Naive thymus-derived CD4-positive, alpha-beta T cell (primary cell): ENCODE measurements around the gene PNLDC1. TPM values are rescaled to one million over a fixed set of nuclear protein-coding genes. Genes with fewer than 3 reads are reported as not detected.
A peak's percentile ranks its signal among the peaks of the same experiment; 100 is the strongest.

ENCODE experiments used
- ATAC-seq: fragments of 150-1000 bp; cut with Tn5 transposase; 2 replicates; pipeline ENCODE4 v1.10.0; 2021; ENCODE audit warnings: mild to moderate bottlenecking, moderate library complexity
- CTCF ChIA-PET: fragments of 350-600 bp; sonication (Branson Sonifier 250); formaldehyde crosslinking; loops from one replicate; lab custom pipeline; 2021; ENCODE audit warnings: antibody characterized with exemption; lab: Charles Lee
- POLR2A ChIA-PET: fragments of 350-600 bp; sonication (Branson Sonifier 250); formaldehyde crosslinking; loops from one replicate; lab custom pipeline; 2021; ENCODE audit warnings: antibody characterized with exemption, inconsistent platforms; lab: Charles Lee
- DNase-seq, 9 donors: peaks; one replicate each; pipeline versions ENCODE4 v3.0.0 to v3.0.0-alpha.2; 2020 to 2022; ENCODE audit warnings: mixed read lengths in 1 of 9
- H3K27ac ChIP-seq: one replicate; pipeline ENCODE4 v1.7.0; 2013; ENCODE audit warnings: mild to moderate bottlenecking, low read depth, low read length, moderate library complexity
- H3K27me3 ChIP-seq, 2 donors: one replicate each; pipeline ENCODE4 v1.7.0; 2013; ENCODE audit warnings: low read length in 2 of 2, mild to moderate bottlenecking in 2 of 2, moderate library complexity in 2 of 2; ENCODE audit not compliant: control insufficient read depth in 2 of 2, insufficient read depth in 2 of 2
- H3K36me3 ChIP-seq, 3 experiments: 1 replicate in 2 of 3; 2 replicates in 1 of 3; pipeline ENCODE4 v1.7.0; 2013; ENCODE audit warnings: low read length in 3 of 3, mild to moderate bottlenecking in 3 of 3, moderate library complexity in 1 of 3; ENCODE audit not compliant: insufficient read depth in 3 of 3, control insufficient read depth in 2 of 3
- H3K4me1 ChIP-seq, 2 donors: one replicate each; pipeline ENCODE4 v1.7.0; 2013; ENCODE audit warnings: low read length in 2 of 2, mild to moderate bottlenecking in 2 of 2, moderate library complexity in 1 of 2; ENCODE audit not compliant: control insufficient read depth in 2 of 2, insufficient read depth in 2 of 2
- H3K4me3 ChIP-seq: 2 replicates; pipeline ENCODE4 v1.7.0; 2013; ENCODE audit warnings: mild to moderate bottlenecking, low read length
- H3K9me3 ChIP-seq, 3 experiments: 1 replicate in 2 of 3; 2 replicates in 1 of 3; pipeline ENCODE4 v1.7.0; 2013; ENCODE audit warnings: low read length in 3 of 3; ENCODE audit not compliant: control insufficient read depth in 2 of 3
- H3K27ac Mint-ChIP-seq, 9 donors: one replicate each; pipeline ENCODE4 v1.8.0; 2020 to 2022; ENCODE audit warnings: mixed read lengths in 9 of 9, mild to moderate bottlenecking in 8 of 9, moderate library complexity in 5 of 9, inconsistent platforms in 2 of 9
- H3K27me3 Mint-ChIP-seq, 5 donors: one replicate each; pipeline ENCODE4 v1.8.0; 2021 to 2022; ENCODE audit warnings: mixed read lengths in 5 of 5, mild to moderate bottlenecking in 1 of 5
- H3K36me3 Mint-ChIP-seq, 5 donors: one replicate each; pipeline ENCODE4 v1.8.0; 2020 to 2022; ENCODE audit warnings: mixed read lengths in 5 of 5, mild to moderate bottlenecking in 3 of 5, inconsistent platforms in 1 of 5
- H3K4me1 Mint-ChIP-seq, 7 donors: one replicate each; pipeline ENCODE4 v1.8.0; 2020 to 2022; ENCODE audit warnings: mixed read lengths in 7 of 7, mild to moderate bottlenecking in 3 of 7, inconsistent platforms in 1 of 7
- H3K4me3 Mint-ChIP-seq, 10 donors: one replicate each; pipeline ENCODE4 v1.8.0; 2020 to 2022; ENCODE audit warnings: mild to moderate bottlenecking in 10 of 10, mixed read lengths in 10 of 10, moderate library complexity in 6 of 10, inconsistent platforms in 2 of 10
- H3K9me3 Mint-ChIP-seq, 11 donors: one replicate each; pipeline ENCODE4 v1.8.0; 2020 to 2022; ENCODE audit warnings: mixed read lengths in 11 of 11, mild to moderate bottlenecking in 4 of 11, inconsistent platforms in 1 of 11, moderate library complexity in 1 of 11
- intact Hi-C, 2 donors: fragments of 100-400 bp; cut with micrococcal nuclease; formaldehyde crosslinking; loops; one replicate each; pipeline ENCODE4 v1.15.1; 2023
- polyA plus RNA-seq, 2 donors: library from polyadenylated mRNA; unstranded; fragments of 300-500 nt; fragmentation: Illumina TruSeq; gene quantifications; one replicate each; pipeline ENCODE4 v1.2.3, GENCODE V29; 2021
- total RNA-seq, 6 experiments: library from RNA in 5 of 6; stranded (reverse) in 5 of 6; gene quantifications; 1 replicate in 5 of 6; 2 replicates in 1 of 6; pipeline ENCODE4 v1.2.3 and lab custom pipeline; 2021 to 2026

PNLDC1 gene
- total and polyA plus RNA-seq, 7 experiments from 2014 or later, result 0.73 to 1.4 (median 0.97) TPM; not detected in 4

GRCh38 chr6:159777240-159777904, 22.7 kb upstream of the PNLDC1 start:
- no peak overlapping the region for H3K4me3 ChIP-seq
- H3K27me3 Mint-ChIP-seq, result no peaks in the 10 kb centered on the region
- H3K36me3 Mint-ChIP-seq, result peaks cover 10 to 54% (median 29%) of the 10 kb centered on the region in 5 donors
- DNase-seq (no peak), ATAC-seq (no peak)
- peak overlapping the region in 5 of 9 donors; percentile 12 to 79 (median 45) for H3K27ac Mint-ChIP-seq
- H3K9me3 Mint-ChIP-seq, result no peaks in the 10 kb centered on the region
- H3K9me3 ChIP-seq, result no peaks in the 10 kb centered on the region
- peaks cover 7 to 20% (median 8%) of the 10 kb centered on the region in 7 donors for H3K4me1 Mint-ChIP-seq
- intact Hi-C loops, result no loop called here
- H3K27me3 ChIP-seq, result no peaks in the 10 kb centered on the region
- peaks cover 0 to 2% of the 10 kb centered on the region in 2 donors for H3K4me1 ChIP-seq
- H3K4me3 Mint-ChIP-seq, result no peak overlapping the region
- CTCF ChIA-PET, result no interaction called here
- H3K36me3 ChIP-seq, result peaks cover 19 to 81% (median 22%) of the 10 kb centered on the region in 3 experiments
- H3K27ac ChIP-seq, result no peak overlapping the region
- POLR2A ChIA-PET, result no interaction called here

GRCh38 chr6:159778131-159778530, 21.9 kb upstream of the PNLDC1 start:
- Mint-ChIP-seq H3K4me3 (no peak overlapping the region), H3K27ac (peak overlapping the region in 5 of 9 donors; percentile 14 to 64 (median 59)), H3K36me3 (peaks cover 17 to 60% (median 36%) of the 10 kb centered on the region in 5 donors), H3K4me1 (peaks cover 13 to 28% (median 16%) of the 10 kb centered on the region in 7 donors), H3K9me3 (no peaks in the 10 kb centered on the region), H3K27me3 (no peaks in the 10 kb centered on the region)
- H3K27me3 ChIP-seq, result no peaks in the 10 kb centered on the region
- peaks cover 19 to 88% (median 29%) of the 10 kb centered on the region in 3 experiments for H3K36me3 ChIP-seq
- H3K4me1 ChIP-seq, result peaks cover 0 to 7% of the 10 kb centered on the region in 2 donors
- H3K9me3 ChIP-seq, result no peaks in the 10 kb centered on the region
- CTCF ChIA-PET, result no interaction called here
- POLR2A ChIA-PET, result no interaction called here
- no peak overlapping the region for H3K4me3 ChIP-seq
- intact Hi-C loops, result no loop called here
- ATAC-seq (no peak), DNase-seq (no peak)
- no peak overlapping the region for H3K27ac ChIP-seq

GRCh38 chr6:159778542-159779103, 21.5 kb upstream of the PNLDC1 start:
- DNase-seq (no peak), ATAC-seq (no peak)
- Mint-ChIP-seq H3K27ac (peak overlapping the region in 4 of 9 donors; percentile 14 to 64 (median 60)), H3K4me1 (peaks cover 13 to 28% (median 20%) of the 10 kb centered on the region in 7 donors), H3K27me3 (no peaks in the 10 kb centered on the region), H3K36me3 (peaks cover 17 to 65% (median 38%) of the 10 kb centered on the region in 5 donors), H3K9me3 (no peaks in the 10 kb centered on the region), H3K4me3 (no peak overlapping the region)
- H3K9me3 ChIP-seq, result no peaks in the 10 kb centered on the region
- POLR2A ChIA-PET, result interaction anchor here (1.3 kb wide), 1 partner anchor 17 kb away, joined by 3 read pairs; the partner anchor contains the start of gene ACAT2
- no peak overlapping the region for H3K27ac ChIP-seq
- intact Hi-C loops, result no loop called here
- no peak overlapping the region for H3K4me3 ChIP-seq
- H3K27me3 ChIP-seq, result no peaks in the 10 kb centered on the region
- H3K4me1 ChIP-seq, result peaks cover 0 to 7% of the 10 kb centered on the region in 2 donors
- peaks cover 19 to 93% (median 29%) of the 10 kb centered on the region in 3 experiments for H3K36me3 ChIP-seq
- CTCF ChIA-PET, result no interaction called here

DNA sequence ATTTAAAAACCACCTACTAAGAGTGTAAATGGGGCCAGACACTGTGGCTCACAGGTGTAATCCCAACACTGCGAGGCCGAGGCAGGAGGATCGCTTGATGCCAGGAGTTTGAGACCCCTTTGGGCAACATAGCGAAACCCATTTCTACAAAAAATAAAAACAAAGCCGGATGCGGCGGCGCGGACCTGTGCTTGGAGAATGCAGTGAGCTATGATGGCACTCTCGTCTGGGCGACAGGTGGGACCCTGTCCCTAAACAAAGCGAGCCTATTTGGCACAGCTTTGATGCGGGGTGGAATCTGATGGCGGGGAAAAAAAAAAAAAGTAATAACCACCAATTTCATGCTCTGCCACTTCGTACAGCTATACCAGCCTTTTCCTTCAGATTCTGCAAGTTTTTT, 11.8 kb upstream of the PNLDC1 start:
- DNase-seq (peak in 1 of 9 donors; percentile 6), ATAC-seq (no peak)
- ChIA-PET CTCF (interaction anchor here (0.7 to 0.9 kb wide), 2 partner anchors 14 to 154 kb away, joined by 3 to 4 read pairs; no protein-coding TSS in a partner anchor), POLR2A (interaction anchor here (0.6 to 6.1 kb wide), 8 partner anchors 15 to 1731 kb away, joined by 3 to 101 read pairs (median 8); partner anchors contain the start of genes ACAT2, SOD2 and WTAP)
- H3K27me3 ChIP-seq, result no peaks in the 10 kb centered on the region
- no peaks in the 10 kb centered on the region for H3K9me3 ChIP-seq
- Mint-ChIP-seq H3K36me3 (peaks cover 4 to 41% (median 29%) of the 10 kb centered on the region in 5 donors), H3K9me3 (no peaks in the 10 kb centered on the region), H3K27ac (peak overlapping the region; percentile 61 to 99 (median 86)), H3K4me1 (peaks cover 40 to 79% (median 68%) of the 10 kb centered on the region in 7 donors), H3K27me3 (peaks cover 0 to 3% (median 0%) of the 10 kb centered on the region in 5 donors), H3K4me3 (peak overlapping the region; percentile 87 to 100 (median 98))
- H3K4me3 ChIP-seq, result peak overlapping the region; percentile 98
- H3K27ac ChIP-seq, result peak overlapping the region; percentile 94
- H3K36me3 ChIP-seq, result peaks cover 5 to 37% (median 18%) of the 10 kb centered on the region in 3 experiments
- peaks cover 15 to 27% of the 10 kb centered on the region in 2 donors for H3K4me1 ChIP-seq
- intact Hi-C loops, result loop anchor here in 1 of 2 donors (2.0 to 5.0 kb wide), 2 partner anchors 229 to 674 kb away; no protein-coding TSS in a partner anchor

DNA sequence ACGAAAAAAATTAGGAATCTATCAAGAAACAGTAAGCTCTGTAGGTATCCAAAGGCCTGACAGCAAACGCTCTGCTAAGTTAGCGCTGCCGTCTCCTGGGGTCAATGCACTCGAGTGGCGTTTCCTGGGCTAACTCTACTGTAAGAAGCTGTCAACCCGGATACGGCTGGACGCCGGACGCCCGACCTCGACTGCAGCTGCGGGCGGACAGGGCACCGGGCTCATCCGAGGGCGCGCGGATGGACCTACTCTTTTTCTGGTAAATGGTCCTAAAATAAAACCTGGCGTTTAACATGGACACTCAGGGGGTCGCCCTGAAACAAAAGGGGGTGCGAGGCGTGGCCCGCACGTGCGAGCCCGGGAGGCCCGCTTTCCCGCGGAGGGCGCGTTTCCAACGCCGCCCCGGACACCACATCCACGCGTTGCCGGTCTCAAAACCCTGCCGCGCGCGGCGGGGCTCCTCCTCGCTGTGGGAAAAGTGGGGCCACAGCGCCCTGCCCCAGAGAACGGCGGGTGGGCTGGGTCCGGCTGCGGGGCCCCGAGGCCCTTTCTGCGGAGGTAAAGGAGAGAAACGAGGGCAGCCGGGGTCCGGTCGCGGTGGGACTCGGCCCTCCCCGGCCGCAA, 11.2 kb upstream of the PNLDC1 start:
- Mint-ChIP-seq H3K27me3 (peaks cover 0 to 3% (median 0%) of the 10 kb centered on the region in 5 donors), H3K27ac (peak overlapping the region; percentile 82 to 99 (median 96)), H3K36me3 (peaks cover 4 to 37% (median 29%) of the 10 kb centered on the region in 5 donors), H3K4me1 (peaks cover 40 to 78% (median 64%) of the 10 kb centered on the region in 7 donors), H3K9me3 (no peaks in the 10 kb centered on the region), H3K4me3 (peak overlapping the region; percentile 87 to 100 (median 98))
- no peaks in the 10 kb centered on the region for H3K27me3 ChIP-seq
- DNase-seq (peak in 7 of 9 donors; percentile 2 to 40 (median 14)), ATAC-seq (no peak)
- POLR2A ChIA-PET, result interaction anchor here (0.6 to 6.1 kb wide), 11 partner anchors 8 to 180 kb away, joined by 3 to 101 read pairs (median 9); partner anchors contain the start of genes ACAT2, IGF2R, SOD2 and WTAP
- H3K4me1 ChIP-seq, result peaks cover 15 to 27% of the 10 kb centered on the region in 2 donors
- CTCF ChIA-PET, result interaction anchor here (0.6 to 2.1 kb wide), 5 partner anchors 15 to 153 kb away, joined by 3 to 6 read pairs (median 4); partner anchors contain the start of gene ACAT2
- H3K9me3 ChIP-seq, result no peaks in the 10 kb centered on the region
- intact Hi-C loops, result loop anchor here (1.0 to 5.0 kb wide), 10 partner anchors 27 to 731 kb away; partner anchors contain the start of genes ACAT2 (in 2 of the 2) and WTAP (in 2 of the 2)
- H3K36me3 ChIP-seq, result peaks cover 5 to 33% (median 18%) of the 10 kb centered on the region in 3 experiments
- peak overlapping the region; percentile 94 for H3K27ac ChIP-seq
- H3K4me3 ChIP-seq, result peak overlapping the region; percentile 98
